OCI-LY3 (cell line): ENCODE measurements around the gene ARHGAP35.

Experiments
- CTCF ChIP-seq: fragments of 200-600, 300-600 bp; sonication (generic); IDR thresholded peaks from 2 replicates; pipeline ENCODE4 v1.5.1; 2014; ENCODE audit warnings: antibody characterized with exemption, low read length, low read depth
- EZH2phosphoT487 ChIP-seq: fragments of 200-600 bp; shearing (Covaris generic); IDR thresholded peaks from 2 replicates; pipeline ENCODE4 v1.6.1; 2018; ENCODE audit warnings: antibody characterized with exemption, mixed run types, low read depth

- TF ChIP-seq CTCF (no peak), EZH2phosphoT487 (no peak)
These were observed 29.9 kb upstream of the ARHGAP35 start for GRCh38 chr19:46830864-46831263.
